ENCODE data around the gene RNU11. TPM values are rescaled to one million over a fixed set of nuclear protein-coding genes. Genes with fewer than 3 reads are reported as not detected.
A peak's percentile ranks its signal among the peaks of the same experiment; 100 is the strongest.

RNU11 gene
- polyA plus RNA-seq, 1 donor (not counting 4 experiments of a cell fraction or from before 2014, with no cell fraction given), result not detected

GRCh38 chr1:28668191-28668955 lies 20.0 kb downstream of the RNU11 start, which contains the start of gene GMEB1:
GMEB1 (plus strand) TSS chr1:28668784; CDS start chr1:28683613, 14,829 bp downstream.
- TF ChIP-seq EZH2 (IDR thresholded peaks at IDR 0.05; ENCODE audit: low read length), result no peak
- TF ChIP-seq, protein P1, sequence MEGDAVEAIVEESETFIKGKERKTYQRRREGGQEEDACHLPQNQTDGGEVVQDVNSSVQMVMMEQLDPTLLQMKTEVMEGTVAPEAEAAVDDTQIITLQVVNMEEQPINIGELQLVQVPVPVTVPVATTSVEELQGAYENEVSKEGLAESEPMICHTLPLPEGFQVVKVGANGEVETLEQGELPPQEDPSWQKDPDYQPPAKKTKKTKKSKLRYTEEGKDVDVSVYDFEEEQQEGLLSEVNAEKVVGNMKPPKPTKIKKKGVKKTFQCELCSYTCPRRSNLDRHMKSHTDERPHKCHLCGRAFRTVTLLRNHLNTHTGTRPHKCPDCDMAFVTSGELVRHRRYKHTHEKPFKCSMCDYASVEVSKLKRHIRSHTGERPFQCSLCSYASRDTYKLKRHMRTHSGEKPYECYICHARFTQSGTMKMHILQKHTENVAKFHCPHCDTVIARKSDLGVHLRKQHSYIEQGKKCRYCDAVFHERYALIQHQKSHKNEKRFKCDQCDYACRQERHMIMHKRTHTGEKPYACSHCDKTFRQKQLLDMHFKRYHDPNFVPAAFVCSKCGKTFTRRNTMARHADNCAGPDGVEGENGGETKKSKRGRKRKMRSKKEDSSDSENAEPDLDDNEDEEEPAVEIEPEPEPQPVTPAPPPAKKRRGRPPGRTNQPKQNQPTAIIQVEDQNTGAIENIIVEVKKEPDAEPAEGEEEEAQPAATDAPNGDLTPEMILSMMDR (optimal IDR thresholded peaks at IDR 0.05 in 1 of 3, IDR thresholded peaks at IDR 0.05 in 1 of 3, conservative IDR thresholded peaks at IDR 0.05 in 1 of 3; ENCODE audit: extremely low read depth in 1 of 3, insufficient read depth in 2 of 3, low read length in 3 of 3), result no peak
- Histone ChIP-seq H3K4me3 (ENCODE audit: control insufficient read depth in 2 of 3, extremely low read depth in 1 of 3, insufficient read depth in 2 of 3, low read depth in 1 of 3, low read length in 3 of 3) (peak within 1 kb of the TSS; percentile 69 to 90 (median 76)), H3K9ac (ENCODE audit: control insufficient read depth, extremely low read depth, insufficient read depth, low read length) (peak within 1 kb of the TSS; percentile 88), H2AFZ (ENCODE audit: control insufficient read depth, low read length) (peak within 1 kb of the TSS; percentile 99), H3K9me3 (ENCODE audit: control insufficient read depth, low read depth, low read length) (no peaks in the 10 kb centered on the region), H3K9me1 (ENCODE audit: control insufficient read depth, extremely low read depth, insufficient read depth, low read length) (no peaks in the 10 kb centered on the region), H3K4me1 (ENCODE audit: control insufficient read depth, extremely low read depth, insufficient read depth, low read length) (peaks cover 8% of the 10 kb centered on the region), H3K27ac (ENCODE audit: control insufficient read depth, insufficient read depth, low read length) (peak within 1 kb of the TSS; percentile 89), H4K20me1 (ENCODE audit: control insufficient read depth, extremely low read depth, insufficient read depth, low read length) (no peaks in the 10 kb centered on the region), H3K4me2 (ENCODE audit: control insufficient read depth, extremely low read depth, insufficient read depth, low read depth, low read length) (peak within 1 kb of the TSS; percentile 99), H3K27me3 (ENCODE audit: control insufficient read depth, extremely low read depth, insufficient read depth, low read length) (no peaks in the 10 kb centered on the region), H3K36me3 (ENCODE audit: control insufficient read depth in 2 of 2, extremely low read depth in 1 of 2, insufficient read depth in 2 of 2, low read length in 2 of 2) (no peaks in the 10 kb centered on the region), H3K79me2 (ENCODE audit: control insufficient read depth, insufficient read depth, low read length) (peaks cover 20% of the 10 kb centered on the region)
- FAIRE-seq (peak; percentile 73), DNase-seq (ENCODE audit: low read depth, low spot score) (peak; percentile 11)
- dilution Hi-C loops (cut with MboI; ENCODE audit: extremely low pct_ligation_motif_present, low sequenced_read_pairs), result no loop called here

DNA sequence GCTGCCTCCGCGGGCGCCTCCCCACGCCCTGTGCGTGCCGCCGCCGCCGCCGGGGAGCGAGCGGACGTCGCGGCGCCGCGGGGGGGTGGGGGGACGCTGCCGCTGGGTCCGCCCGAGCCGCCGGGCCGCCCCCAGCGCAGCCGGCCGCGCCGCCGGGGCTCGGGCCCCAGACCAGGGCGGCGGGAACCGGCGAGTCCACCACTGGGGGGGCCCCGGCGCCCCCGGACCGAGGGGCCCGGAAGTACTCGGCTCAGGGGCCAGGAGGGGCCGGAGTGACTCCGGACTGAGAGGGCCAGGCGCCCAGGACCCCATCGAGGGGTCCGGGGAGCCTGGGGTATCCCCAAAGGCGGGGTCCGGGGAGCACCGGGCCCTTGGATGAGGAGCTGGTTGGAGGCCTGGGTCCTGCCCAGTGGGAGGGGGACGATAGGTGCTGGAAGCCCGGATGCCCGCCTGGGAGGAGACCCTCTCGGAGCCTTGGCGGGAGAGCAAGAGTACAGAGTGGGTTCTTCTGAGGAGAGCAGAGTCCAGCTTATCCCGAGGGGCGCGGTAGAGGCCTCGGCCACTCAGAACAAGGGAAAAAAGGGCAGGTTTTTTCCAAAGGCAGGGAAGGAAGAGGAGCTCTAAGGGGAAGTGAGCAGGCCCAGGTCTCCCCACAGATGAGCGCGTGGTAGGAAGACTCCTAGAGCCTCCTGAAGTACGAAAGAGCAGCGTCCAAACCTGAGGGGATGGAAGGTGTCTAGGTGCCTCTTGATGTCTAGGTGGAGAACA lies 20.7 kb downstream of the RNU11 start:
- peak overlapping the region; percentile 69 to 90 (median 76) for H3K4me3 ChIP-seq (ENCODE audit: control insufficient read depth in 2 of 3, extremely low read depth in 1 of 3, insufficient read depth in 2 of 3, low read depth in 1 of 3, low read length in 3 of 3)
- FAIRE-seq (peak; percentile 23), DNase-seq (ENCODE audit: low read depth, low spot score) (peak; percentile 21)

More for the DNA sequence above, 20.7 kb downstream of the RNU11 start:
- H3K9me1 ChIP-seq (ENCODE audit: control insufficient read depth, extremely low read depth, insufficient read depth, low read length), result no peaks in the 10 kb centered on the region
- H3K79me2 ChIP-seq (ENCODE audit: control insufficient read depth, insufficient read depth, low read length), result peaks cover 20% of the 10 kb centered on the region
- H3K36me3 ChIP-seq (ENCODE audit: control insufficient read depth in 2 of 2, extremely low read depth in 1 of 2, insufficient read depth in 2 of 2, low read length in 2 of 2), result no peaks in the 10 kb centered on the region
- H3K27me3 ChIP-seq (ENCODE audit: control insufficient read depth, extremely low read depth, insufficient read depth, low read length), result no peaks in the 10 kb centered on the region
- H3K4me2 ChIP-seq (ENCODE audit: control insufficient read depth, extremely low read depth, insufficient read depth, low read depth, low read length), result peak overlapping the region; percentile 90
- no peaks in the 10 kb centered on the region for H3K9me3 ChIP-seq (ENCODE audit: control insufficient read depth, low read depth, low read length)
- peaks cover 8% of the 10 kb centered on the region for H3K4me1 ChIP-seq (ENCODE audit: control insufficient read depth, extremely low read depth, insufficient read depth, low read length)
- peak overlapping the region; percentile 59 for H2AFZ ChIP-seq (ENCODE audit: control insufficient read depth, low read length)
- TF ChIP-seq, protein P1 (optimal IDR thresholded peaks at IDR 0.05 in 1 of 3, IDR thresholded peaks at IDR 0.05 in 1 of 3, conservative IDR thresholded peaks at IDR 0.05 in 1 of 3; ENCODE audit: extremely low read depth in 1 of 3, insufficient read depth in 2 of 3, low read length in 3 of 3), result no peak
- TF ChIP-seq EZH2 (IDR thresholded peaks at IDR 0.05; ENCODE audit: low read length), result no peak
- H3K27ac ChIP-seq (ENCODE audit: control insufficient read depth, insufficient read depth, low read length), result peak overlapping the region; percentile 75
- no peaks in the 10 kb centered on the region for H4K20me1 ChIP-seq (ENCODE audit: control insufficient read depth, extremely low read depth, insufficient read depth, low read length)
- peak overlapping the region; percentile 88 for H3K9ac ChIP-seq (ENCODE audit: control insufficient read depth, extremely low read depth, insufficient read depth, low read length)
- dilution Hi-C loops (cut with MboI; ENCODE audit: extremely low pct_ligation_motif_present, low sequenced_read_pairs), result no loop called here
